ENCODE measurements around the gene SAXO2.
"Not testable (repeated sequence)": the region's sequence is repeated elsewhere in the genome, so short reads cannot be mapped to it uniquely, and the experiment has no call there.

The SAXO2 gene

GRCh38 chr15:82262422-82263026 is at the start of gene SAXO2, which contains the start of gene EFL1:
TSS of gene SAXO2 (plus strand) at chr15:82262818. CDS start at chr15:82262880, 62 bp downstream.
TSS of gene EFL1 (minus strand) at chr15:82262734. CDS start at chr15:82261778, 956 bp downstream.
- DNase-seq = peak; percentile 81

- not testable (repeated sequence) for DNase-seq
Observed at GRCh38 chr15:82216092-82216491, 46.5 kb upstream of the SAXO2 start.

- peak; percentile 41 for DNase-seq
Observed at GRCh38 chr15:82221535-82221934, 41.1 kb upstream of the SAXO2 start.

GRCh38 chr15:82228750-82229149 is 33.9 kb upstream of the SAXO2 start:
- no peak for DNase-seq

- DNase-seq = no peak
Observed at GRCh38 chr15:82231233-82231632, 31.4 kb upstream of the SAXO2 start.

- DNase-seq = no peak
Observed at GRCh38 chr15:82231842-82232241, 30.8 kb upstream of the SAXO2 start.

GRCh38 chr15:82237944-82238534 is 24.6 kb upstream of the SAXO2 start:
- not testable (repeated sequence) for DNase-seq

- no peak for DNase-seq
Observed at GRCh38 chr15:82239685-82240391, 22.8 kb upstream of the SAXO2 start.

- DNase-seq = not testable (repeated sequence)
Observed at GRCh38 chr15:82241836-82242499, 20.6 kb upstream of the SAXO2 start.

GRCh38 chr15:82243644-82244043 is 19.0 kb upstream of the SAXO2 start:
- not testable (repeated sequence) for DNase-seq

GRCh38 chr15:82245956-82246355 is 16.7 kb upstream of the SAXO2 start:
- not testable (repeated sequence) for DNase-seq

- DNase-seq = not testable (repeated sequence)
Observed at GRCh38 chr15:82248261-82248660, 14.4 kb upstream of the SAXO2 start.

GRCh38 chr15:82261566-82262421 is 824 bp upstream of the SAXO2 start:
- DNase-seq = not testable (repeated sequence)

- DNase-seq = no peak
Observed at GRCh38 chr15:82263350-82263749, 732 bp downstream of the SAXO2 start.

GRCh38 chr15:82267137-82267536 is 4.5 kb downstream of the SAXO2 start:
- not testable (repeated sequence) for DNase-seq

- not testable (repeated sequence) for DNase-seq
Observed at GRCh38 chr15:82268454-82268853, 5.8 kb downstream of the SAXO2 start.

GRCh38 chr15:82272154-82272553 is 9.5 kb downstream of the SAXO2 start:
- DNase-seq = no peak

GRCh38 chr15:82275410-82275809 is 12.8 kb downstream of the SAXO2 start:
- DNase-seq = no peak

GRCh38 chr15:82281276-82281675 is 18.7 kb downstream of the SAXO2 start:
- DNase-seq = not testable (repeated sequence)

- not testable (repeated sequence) for DNase-seq
Observed at GRCh38 chr15:82282386-82282785, 19.8 kb downstream of the SAXO2 start.

GRCh38 chr15:82284381-82284780 is 21.8 kb downstream of the SAXO2 start:
- not testable (repeated sequence) for DNase-seq

GRCh38 chr15:82286475-82286874 is 23.9 kb downstream of the SAXO2 start:
- DNase-seq = not testable (repeated sequence)

All from GDM1 (cell line).